Adrenal gland (tissue), 5 donors: ENCODE data around the gene NAA10.

Source experiments
- POLR2A ChIP-seq, 2 donors: fragments of 450-650 bp; IDR thresholded peaks; one replicate each; pipeline ENCODE4 v1.6.1; 2017; ENCODE audit warnings: antibody characterized with exemption in 2 of 2, mild to moderate bottlenecking in 2 of 2, moderate library complexity in 1 of 2
- TF ChIP-seq, protein P1 (sequence below), 6 experiments: fragments of 450-650 bp in 4 of 6; fragments of 200-600 bp in 2 of 6; sonication (generic) in 1 of 6; IDR thresholded peaks; 1 replicate in 5 of 6; 2 replicates in 1 of 6; pipeline versions ENCODE4 v1.5.1 to v1.8.0; 2016 to 2021; ENCODE audit warnings: antibody characterized with exemption in 6 of 6, mild to moderate bottlenecking in 2 of 6, moderate library complexity in 1 of 6
- donor health status: DM: no; HTN: no; CAD: no.

DNA sequence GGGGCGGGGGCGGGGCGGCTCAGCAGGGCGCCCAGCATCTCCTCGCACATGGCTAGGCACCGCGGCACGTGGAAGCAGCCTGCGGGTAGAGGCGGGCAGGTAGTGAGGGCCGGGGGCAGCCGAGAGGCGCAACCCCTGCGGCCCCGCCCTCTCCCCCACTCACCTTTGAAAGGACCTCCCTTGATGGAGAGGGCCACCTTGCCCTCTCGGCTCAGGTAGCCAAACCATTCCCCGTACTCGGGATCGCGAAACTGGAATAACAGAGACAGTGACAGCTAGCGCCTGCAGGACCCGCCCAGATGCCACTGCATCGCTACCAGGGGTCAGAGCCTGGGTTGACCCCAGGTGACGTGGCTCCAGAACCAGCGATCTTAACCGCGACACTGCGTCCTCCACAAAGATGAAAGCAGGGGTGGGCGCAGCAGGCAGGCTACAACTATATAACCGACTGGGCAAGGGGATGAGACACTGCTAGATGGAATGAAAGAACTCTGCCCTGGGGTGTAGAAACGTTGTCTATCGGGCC lies 552 bp upstream of the NAA10 start:
- TF ChIP-seq, protein P1, sequence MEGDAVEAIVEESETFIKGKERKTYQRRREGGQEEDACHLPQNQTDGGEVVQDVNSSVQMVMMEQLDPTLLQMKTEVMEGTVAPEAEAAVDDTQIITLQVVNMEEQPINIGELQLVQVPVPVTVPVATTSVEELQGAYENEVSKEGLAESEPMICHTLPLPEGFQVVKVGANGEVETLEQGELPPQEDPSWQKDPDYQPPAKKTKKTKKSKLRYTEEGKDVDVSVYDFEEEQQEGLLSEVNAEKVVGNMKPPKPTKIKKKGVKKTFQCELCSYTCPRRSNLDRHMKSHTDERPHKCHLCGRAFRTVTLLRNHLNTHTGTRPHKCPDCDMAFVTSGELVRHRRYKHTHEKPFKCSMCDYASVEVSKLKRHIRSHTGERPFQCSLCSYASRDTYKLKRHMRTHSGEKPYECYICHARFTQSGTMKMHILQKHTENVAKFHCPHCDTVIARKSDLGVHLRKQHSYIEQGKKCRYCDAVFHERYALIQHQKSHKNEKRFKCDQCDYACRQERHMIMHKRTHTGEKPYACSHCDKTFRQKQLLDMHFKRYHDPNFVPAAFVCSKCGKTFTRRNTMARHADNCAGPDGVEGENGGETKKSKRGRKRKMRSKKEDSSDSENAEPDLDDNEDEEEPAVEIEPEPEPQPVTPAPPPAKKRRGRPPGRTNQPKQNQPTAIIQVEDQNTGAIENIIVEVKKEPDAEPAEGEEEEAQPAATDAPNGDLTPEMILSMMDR (IDR thresholded peaks at IDR 0.05): no peak
- no peak for TF ChIP-seq POLR2A (IDR thresholded peaks at IDR 0.05)
